Chondrocyte (in vitro differentiated cells): Measurements from ENCODE around the gene POC1B. TPM values are rescaled to one million over a fixed set of nuclear protein-coding genes. Genes with fewer than 3 reads are reported as not detected.

Experiments used
- DNase-seq: peaks from one replicate; pipeline ENCODE4 v3.0.0; 2021; ENCODE audit warnings: mixed read lengths, low spot score
- H3K27ac Mint-ChIP-seq: one replicate; pipeline ENCODE4 v1.8.0; 2021; ENCODE audit warnings: mild to moderate bottlenecking, moderate library complexity, mixed read lengths; ENCODE audit not compliant: unreplicated experiment
- H3K27me3 Mint-ChIP-seq: 2 replicates; pipeline ENCODE4 v1.8.0; 2021; ENCODE audit warnings: low read depth, mixed read lengths
- H3K36me3 Mint-ChIP-seq: 2 replicates; pipeline ENCODE4 v1.8.0; 2021; ENCODE audit warnings: low read depth, mixed read lengths
- H3K4me1 Mint-ChIP-seq: 2 replicates; pipeline ENCODE4 v1.8.0; 2021; ENCODE audit warnings: low read depth, mild to moderate bottlenecking, mixed read lengths
- H3K4me3 Mint-ChIP-seq: one replicate; pipeline ENCODE4 v1.8.0; 2021; ENCODE audit warnings: mild to moderate bottlenecking, moderate library complexity, mixed read lengths; ENCODE audit not compliant: unreplicated experiment
- H3K9me3 Mint-ChIP-seq: 2 replicates; pipeline ENCODE4 v1.8.0; 2021; ENCODE audit warnings: low read depth, mixed read lengths
- total RNA-seq: library from RNA; stranded (reverse); gene quantifications from 3 replicates; pipeline ENCODE4 v1.2.1, GENCODE V29; 2021
- TF ChIP-seq, protein P1 (sequence below): fragments of 200-600 bp; sonication (generic); IDR thresholded peaks from 2 replicates; pipeline ENCODE4 v1.5.0; 2021; ENCODE audit warnings: antibody characterized with exemption, mild to moderate bottlenecking, moderate library complexity

Gene POC1B
- total RNA-seq, 1 donor from 2014 or later, result 10.4 TPM

DNA sequence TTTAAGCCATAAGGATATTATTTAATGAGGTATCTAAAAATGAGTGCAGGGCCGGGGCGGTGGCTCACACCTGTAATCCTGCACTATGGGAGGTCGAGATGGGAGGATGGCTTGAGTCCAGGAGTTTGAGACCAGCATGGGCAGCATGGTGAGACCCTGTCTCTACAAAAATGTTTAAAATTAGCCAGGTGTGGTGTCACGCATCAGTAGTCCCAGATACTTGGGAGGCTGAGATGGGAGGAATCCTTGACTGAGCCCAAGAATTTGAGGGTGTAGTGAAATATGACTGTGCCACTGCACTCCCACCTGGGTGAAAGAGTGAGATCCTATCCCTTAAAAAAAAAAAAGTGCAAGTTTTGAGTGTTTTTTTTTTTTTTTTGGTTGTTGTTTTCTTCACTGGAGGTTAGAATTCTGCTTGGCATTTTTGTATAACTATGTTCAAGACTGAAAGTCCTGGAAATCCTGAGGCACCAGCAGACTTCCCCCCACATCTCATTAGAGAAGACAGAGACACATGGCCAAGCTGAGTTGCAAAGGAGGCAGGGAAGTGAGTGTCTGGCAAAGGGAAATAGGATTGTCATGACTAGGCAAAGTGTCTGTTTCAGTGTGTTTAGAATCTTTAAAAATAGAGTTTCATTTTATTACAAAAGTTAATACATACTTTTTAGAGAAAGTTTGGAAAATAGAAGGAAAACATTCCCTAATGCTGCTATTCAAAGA lies 120.1 kb downstream of the POC1B start:
- Mint-ChIP-seq H3K27ac (no peak overlapping the region), H3K4me1 (no peaks in the 10 kb centered on the region), H3K9me3 (peaks cover 3% of the 10 kb centered on the region), H3K36me3 (no peaks in the 10 kb centered on the region), H3K27me3 (no peaks in the 10 kb centered on the region), H3K4me3 (no peak overlapping the region)
- DNase-seq, result no peak
- TF ChIP-seq, protein P1, sequence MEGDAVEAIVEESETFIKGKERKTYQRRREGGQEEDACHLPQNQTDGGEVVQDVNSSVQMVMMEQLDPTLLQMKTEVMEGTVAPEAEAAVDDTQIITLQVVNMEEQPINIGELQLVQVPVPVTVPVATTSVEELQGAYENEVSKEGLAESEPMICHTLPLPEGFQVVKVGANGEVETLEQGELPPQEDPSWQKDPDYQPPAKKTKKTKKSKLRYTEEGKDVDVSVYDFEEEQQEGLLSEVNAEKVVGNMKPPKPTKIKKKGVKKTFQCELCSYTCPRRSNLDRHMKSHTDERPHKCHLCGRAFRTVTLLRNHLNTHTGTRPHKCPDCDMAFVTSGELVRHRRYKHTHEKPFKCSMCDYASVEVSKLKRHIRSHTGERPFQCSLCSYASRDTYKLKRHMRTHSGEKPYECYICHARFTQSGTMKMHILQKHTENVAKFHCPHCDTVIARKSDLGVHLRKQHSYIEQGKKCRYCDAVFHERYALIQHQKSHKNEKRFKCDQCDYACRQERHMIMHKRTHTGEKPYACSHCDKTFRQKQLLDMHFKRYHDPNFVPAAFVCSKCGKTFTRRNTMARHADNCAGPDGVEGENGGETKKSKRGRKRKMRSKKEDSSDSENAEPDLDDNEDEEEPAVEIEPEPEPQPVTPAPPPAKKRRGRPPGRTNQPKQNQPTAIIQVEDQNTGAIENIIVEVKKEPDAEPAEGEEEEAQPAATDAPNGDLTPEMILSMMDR, result no peak

DNA sequence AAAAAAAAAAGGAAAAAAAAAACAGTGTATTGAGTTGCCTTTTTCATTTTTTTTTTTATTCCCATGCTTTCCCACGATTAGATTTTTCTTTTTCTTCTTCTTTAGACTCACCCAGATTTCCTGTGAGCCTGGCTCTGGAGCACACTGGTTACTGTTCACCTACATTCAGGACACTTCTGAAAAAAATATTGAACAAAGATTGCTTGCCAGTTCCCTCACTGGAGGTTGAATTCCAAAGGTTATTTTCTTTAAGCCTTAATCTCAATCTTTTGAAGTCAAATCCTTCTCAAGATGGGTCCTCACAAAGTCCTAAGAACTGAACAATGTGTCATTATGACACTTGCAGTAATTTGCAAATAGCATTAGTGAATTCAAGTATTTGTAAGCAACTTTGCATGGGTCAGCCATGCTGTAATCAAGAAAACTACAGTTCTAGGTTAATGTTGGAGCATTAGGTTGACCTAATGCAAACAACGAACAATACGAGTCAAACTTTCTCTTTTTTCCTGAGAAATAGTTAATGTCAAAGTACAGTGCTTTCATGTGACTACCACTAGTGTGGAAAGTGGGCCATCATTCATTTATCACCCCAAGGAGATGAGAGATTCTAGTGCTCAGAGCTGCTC lies 124.3 kb downstream of the POC1B start:
- no peaks in the 10 kb centered on the region for H3K9me3 Mint-ChIP-seq

DNA sequence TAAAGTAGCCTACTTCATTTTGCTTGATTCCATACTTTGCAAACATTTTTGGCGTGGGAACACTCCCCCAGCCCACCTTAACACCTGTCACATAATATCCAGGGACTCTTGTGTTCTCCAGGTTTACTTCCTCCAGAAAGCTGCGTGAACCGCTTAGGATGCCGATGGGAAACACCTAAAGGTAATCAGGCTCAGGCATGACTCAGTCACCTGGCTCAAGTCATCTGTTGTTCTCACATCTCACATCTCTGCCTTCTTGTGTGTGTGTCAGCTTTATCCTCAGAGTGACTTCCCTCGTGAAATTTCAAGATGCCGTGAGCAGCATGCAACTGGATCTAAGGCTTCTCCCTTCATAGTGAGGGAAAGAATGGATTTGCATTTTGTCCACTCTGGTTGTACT lies 125.4 kb downstream of the POC1B start:
- Mint-ChIP-seq H3K9me3 (no peaks in the 10 kb centered on the region), H3K4me3 (no peak overlapping the region), H3K27me3 (no peaks in the 10 kb centered on the region), H3K4me1 (no peaks in the 10 kb centered on the region), H3K27ac (no peak overlapping the region), H3K36me3 (no peaks in the 10 kb centered on the region)
- DNase-seq, result no peak
- TF ChIP-seq, protein P1, result no peak

More for the DNA sequence above, 124.3 kb downstream of the POC1B start:
- TF ChIP-seq, protein P1, result no peak
- no peak overlapping the region for H3K27ac Mint-ChIP-seq
- DNase-seq, result no peak
- no peak overlapping the region for H3K4me3 Mint-ChIP-seq
- no peaks in the 10 kb centered on the region for H3K36me3 Mint-ChIP-seq
- no peaks in the 10 kb centered on the region for H3K4me1 Mint-ChIP-seq
- no peaks in the 10 kb centered on the region for H3K27me3 Mint-ChIP-seq

DNA sequence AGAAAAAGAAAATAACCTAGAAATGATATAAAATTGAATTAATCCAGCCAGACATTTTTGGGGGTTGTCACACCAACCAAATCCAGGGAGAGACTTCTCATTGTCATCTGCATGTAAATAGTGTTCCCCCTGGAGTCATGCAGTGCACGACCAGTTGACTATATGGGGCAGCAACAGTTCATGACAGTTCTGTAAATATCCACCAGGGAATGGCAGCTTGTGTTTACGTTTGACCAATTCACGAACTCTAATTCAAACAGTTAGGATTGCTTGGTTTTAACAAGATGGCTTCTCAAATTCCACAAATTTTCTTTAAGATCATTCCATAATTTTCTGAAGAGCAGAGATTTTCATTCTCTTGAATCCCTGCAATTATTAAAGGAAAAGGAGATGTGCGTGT lies 130.1 kb downstream of the POC1B start:
- H3K9me3 Mint-ChIP-seq, result no peaks in the 10 kb centered on the region
- no peak overlapping the region for H3K27ac Mint-ChIP-seq
- H3K27me3 Mint-ChIP-seq, result no peaks in the 10 kb centered on the region
- TF ChIP-seq, protein P1, result no peak
- DNase-seq, result no peak
- H3K4me1 Mint-ChIP-seq, result peaks cover 8% of the 10 kb centered on the region
- no peaks in the 10 kb centered on the region for H3K36me3 Mint-ChIP-seq
- H3K4me3 Mint-ChIP-seq, result no peak overlapping the region

DNA sequence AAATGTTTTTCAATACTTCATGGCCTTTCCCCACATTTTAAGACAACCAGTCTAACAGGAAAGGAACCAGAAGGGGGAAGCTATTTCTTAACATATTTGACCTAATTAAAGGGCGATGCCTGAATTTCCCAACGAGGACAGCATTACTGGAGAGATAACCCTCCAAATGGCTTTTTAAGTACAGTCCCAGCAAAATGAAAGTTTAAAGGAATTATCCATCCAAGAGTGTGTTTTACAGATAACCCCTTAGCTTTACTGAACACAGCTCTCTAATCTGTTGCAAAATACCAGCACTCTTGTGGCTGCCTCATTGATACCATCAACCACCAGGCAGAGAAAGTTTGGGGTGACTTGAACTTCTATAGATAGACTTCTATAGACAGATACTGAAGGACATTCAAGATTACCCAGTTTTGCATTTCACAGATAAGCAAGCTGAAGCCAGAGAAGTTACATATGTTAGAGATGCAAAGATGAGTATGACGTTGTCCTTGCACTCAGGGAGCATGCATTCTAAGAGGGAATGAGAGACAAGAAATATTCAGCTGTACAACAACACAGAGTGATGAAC lies 132.2 kb downstream of the POC1B start:
- DNase-seq, result no peak
- no peaks in the 10 kb centered on the region for H3K36me3 Mint-ChIP-seq
- TF ChIP-seq, protein P1, result no peak
- no peak overlapping the region for H3K27ac Mint-ChIP-seq
- H3K4me1 Mint-ChIP-seq, result peaks cover 24% of the 10 kb centered on the region
- H3K27me3 Mint-ChIP-seq, result no peaks in the 10 kb centered on the region
- H3K4me3 Mint-ChIP-seq, result no peak overlapping the region
- H3K9me3 Mint-ChIP-seq, result no peaks in the 10 kb centered on the region
